ENCODE results near the gene TPPP. TPM values are rescaled to one million over a fixed set of nuclear protein-coding genes. Genes with fewer than 3 reads are reported as not detected.
"Not testable (repeated sequence)": the region's sequence is repeated elsewhere in the genome, so short reads cannot be mapped to it uniquely, and the experiment has no call there.

TPPP gene
- total and polyA plus RNA-seq, 2 experiments from 2014 or later, result not detected

DNA sequence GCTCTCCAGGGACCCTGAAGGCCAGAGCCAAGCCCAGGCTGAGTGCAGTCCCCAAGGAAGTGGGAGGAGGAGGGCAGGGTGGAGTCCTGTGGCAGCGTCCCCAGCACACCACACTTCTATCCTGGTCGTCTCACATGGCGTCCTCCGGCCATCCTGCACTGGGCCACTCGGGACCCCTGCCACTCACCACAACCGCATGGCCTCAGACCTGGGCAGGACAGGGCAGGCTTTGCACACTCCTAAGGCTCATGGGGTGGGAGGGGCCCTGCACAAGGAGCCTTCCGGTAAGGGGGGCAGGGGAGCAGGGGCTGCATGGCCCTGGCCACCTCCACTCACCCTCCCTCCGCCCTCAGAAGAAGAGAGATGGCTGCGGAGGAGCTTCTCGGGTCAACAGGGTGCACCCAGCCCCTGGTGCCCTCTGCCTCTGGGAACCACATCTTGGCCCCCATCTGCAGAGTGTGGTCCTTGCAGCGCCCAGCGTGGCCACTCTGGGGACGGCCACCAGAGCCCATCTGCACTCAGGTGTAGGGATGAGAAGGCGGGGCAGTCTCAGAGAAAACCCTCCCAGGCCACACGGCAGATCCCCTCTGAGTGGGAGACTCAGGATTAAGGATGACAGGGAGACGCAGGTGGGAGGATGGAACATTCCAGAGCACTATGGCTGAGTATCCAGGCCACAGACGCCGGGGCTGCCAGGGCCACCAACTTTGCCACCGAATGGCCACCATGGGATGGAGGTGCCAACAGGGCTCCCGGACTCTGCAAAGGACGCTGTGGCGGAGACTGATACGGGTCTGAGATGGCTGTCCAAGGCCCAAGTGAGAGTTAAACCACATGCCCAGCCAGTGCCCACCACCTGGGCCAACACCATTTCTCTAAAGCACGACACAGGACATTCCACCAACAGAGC is 7.6 kb downstream of the TPPP start:
- H3K79me2 ChIP-seq (ENCODE audit: insufficient read depth), result no peaks in the 10 kb centered on the region
- H4K20me1 ChIP-seq (ENCODE audit: insufficient read depth), result no peaks in the 10 kb centered on the region
- no peak overlapping the region for H3K4me2 ChIP-seq (ENCODE audit: unreplicated experiment)
- no peak overlapping the region for H2AFZ ChIP-seq
- H3K4me3 ChIP-seq, result no peak overlapping the region
- TF ChIP-seq EZH2phosphoT487 (IDR thresholded peaks at IDR 0.05; ENCODE audit: insufficient read depth, low read depth) (no peak), EZH2 (IDR thresholded peaks at IDR 0.05; ENCODE audit: insufficient read depth, poor library complexity, severe bottlenecking) (no peak)
- no peaks in the 10 kb centered on the region for H3K27me3 ChIP-seq (replicated peaks; ENCODE audit: insufficient read depth)
- no peak overlapping the region for H3K9ac ChIP-seq
- H3K9me2 ChIP-seq (ENCODE audit: insufficient read depth), result no peaks in the 10 kb centered on the region
- no peaks in the 10 kb centered on the region for H3K36me3 ChIP-seq (ENCODE audit: low read depth)
- no peaks in the 10 kb centered on the region for H3K4me1 ChIP-seq (ENCODE audit: insufficient read depth)
- in situ Hi-C loops (cut with MboI), result no loop called here
- H3F3A ChIP-seq (ENCODE audit: insufficient read depth), result no peaks in the 10 kb centered on the region
- 73 to 78% methylated on average over 21 to 24 of the region's 24 CpGs for WGBS, 2 experiments (ENCODE audit: low coverage in 1 of 2, low lambda C conversion rate in 2 of 2, missing lambda C conversion rate in 2 of 2)
- no peaks in the 10 kb centered on the region for H3K9me3 ChIP-seq (ENCODE audit: low read depth)
- no peak overlapping the region for H3K27ac ChIP-seq
- DNase-seq, result no peak

DNA sequence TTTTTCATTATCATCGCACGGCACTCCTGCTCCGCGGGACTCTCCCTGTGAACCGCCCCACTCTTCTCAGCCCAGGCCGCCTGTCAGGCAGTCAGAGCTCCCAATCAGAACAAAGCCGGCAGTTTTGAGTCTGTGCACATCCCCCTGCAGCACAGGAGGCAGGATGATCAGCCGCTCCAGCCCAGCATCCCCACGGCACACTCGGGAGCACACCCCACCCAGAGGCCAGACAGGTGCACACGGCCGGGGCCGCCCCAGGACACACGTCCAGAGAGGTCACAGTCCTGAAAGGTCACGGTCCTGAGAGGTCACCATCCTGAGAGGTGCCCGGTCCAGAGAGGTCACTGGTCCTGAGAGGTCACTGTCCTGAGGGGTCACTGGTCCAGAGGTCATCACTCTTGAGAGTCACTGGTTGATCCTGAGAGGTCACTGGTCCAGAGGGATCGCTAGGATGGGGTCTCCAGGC is 8.4 kb downstream of the TPPP start:
- no peaks in the 10 kb centered on the region for H4K20me1 ChIP-seq (ENCODE audit: insufficient read depth)
- DNase-seq, result no peak
- WGBS, 2 experiments (ENCODE audit: low coverage in 1 of 2, low lambda C conversion rate in 2 of 2, missing lambda C conversion rate in 2 of 2), result 69 to 76% methylated on average over 17 of the region's 17 CpGs
- no peaks in the 10 kb centered on the region for H3K4me1 ChIP-seq (ENCODE audit: insufficient read depth)
- TF ChIP-seq EZH2phosphoT487 (IDR thresholded peaks at IDR 0.05; ENCODE audit: insufficient read depth, low read depth), result no peak
- no peak for TF ChIP-seq EZH2 (IDR thresholded peaks at IDR 0.05; ENCODE audit: insufficient read depth, poor library complexity, severe bottlenecking)
- H3K4me3 ChIP-seq, result no peak overlapping the region
- no peaks in the 10 kb centered on the region for H3K9me3 ChIP-seq (ENCODE audit: low read depth)
- H2AFZ ChIP-seq, result no peak overlapping the region
- no peaks in the 10 kb centered on the region for H3K9me2 ChIP-seq (ENCODE audit: insufficient read depth)
- H3K27me3 ChIP-seq (replicated peaks; ENCODE audit: insufficient read depth), result no peaks in the 10 kb centered on the region
- H3K4me2 ChIP-seq (ENCODE audit: unreplicated experiment), result no peak overlapping the region
- H3K79me2 ChIP-seq (ENCODE audit: insufficient read depth), result no peaks in the 10 kb centered on the region
- H3K27ac ChIP-seq, result no peak overlapping the region
- no peak overlapping the region for H3K9ac ChIP-seq
- no peaks in the 10 kb centered on the region for H3F3A ChIP-seq (ENCODE audit: insufficient read depth)
- in situ Hi-C loops (cut with MboI), result no loop called here
- no peaks in the 10 kb centered on the region for H3K36me3 ChIP-seq (ENCODE audit: low read depth)

DNA sequence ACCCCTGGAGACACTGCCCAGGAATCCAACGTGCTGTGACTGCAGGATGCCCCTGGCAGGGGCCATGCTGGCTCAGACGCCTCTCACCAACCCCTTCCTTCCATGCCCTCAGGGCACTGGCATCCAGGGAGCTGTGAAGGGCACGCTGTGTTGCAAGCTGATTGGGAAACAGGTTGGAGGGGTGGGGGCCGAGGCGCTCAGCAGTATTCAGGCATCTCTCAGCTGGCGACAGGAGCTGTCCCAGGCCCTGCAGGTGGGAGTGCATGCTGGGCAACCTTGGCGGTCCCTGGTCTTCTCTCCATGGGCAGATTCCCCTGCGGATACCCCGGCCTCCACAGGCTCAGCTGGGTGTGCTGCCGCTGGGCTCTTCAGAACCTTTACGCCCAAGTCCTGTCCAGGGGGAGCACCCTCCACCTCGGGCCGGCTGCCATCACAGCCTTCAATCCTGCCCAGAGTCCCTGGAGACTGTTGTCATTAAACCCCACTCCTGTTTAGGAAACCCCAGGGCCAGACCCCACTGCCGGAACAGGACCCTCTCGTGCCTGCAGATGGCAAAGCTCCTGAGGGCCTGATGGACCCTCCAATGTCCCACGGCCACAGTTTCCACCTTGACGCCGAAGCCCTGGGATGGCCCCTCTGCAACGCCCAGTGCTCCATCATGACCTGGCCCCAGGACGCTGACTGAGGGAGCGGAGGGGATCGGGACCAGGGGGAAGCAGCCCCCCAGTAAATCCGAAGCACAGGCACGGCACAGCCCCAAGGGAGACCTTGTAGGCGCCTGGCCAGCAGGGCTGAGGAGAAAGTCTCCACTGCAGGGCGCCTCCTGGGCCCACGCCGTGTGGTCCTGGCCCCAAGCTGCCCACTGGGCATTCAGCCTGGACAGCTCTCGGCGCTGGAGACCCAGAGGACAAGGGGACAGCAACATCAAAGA is 9.3 kb downstream of the TPPP start:
- H3K79me2 ChIP-seq (ENCODE audit: insufficient read depth), result no peaks in the 10 kb centered on the region
- no peaks in the 10 kb centered on the region for H3K27me3 ChIP-seq (replicated peaks; ENCODE audit: insufficient read depth)
- H3K4me2 ChIP-seq (ENCODE audit: unreplicated experiment), result no peak overlapping the region
- no peaks in the 10 kb centered on the region for H3K9me2 ChIP-seq (ENCODE audit: insufficient read depth)
- no peak overlapping the region for H2AFZ ChIP-seq
- no peak overlapping the region for H3K4me3 ChIP-seq
- no peaks in the 10 kb centered on the region for H3K9me3 ChIP-seq (ENCODE audit: low read depth)
- TF ChIP-seq EZH2phosphoT487 (IDR thresholded peaks at IDR 0.05; ENCODE audit: insufficient read depth, low read depth) (no peak), EZH2 (IDR thresholded peaks at IDR 0.05; ENCODE audit: insufficient read depth, poor library complexity, severe bottlenecking) (no peak)
- DNase-seq, result no peak
- no peaks in the 10 kb centered on the region for H3K4me1 ChIP-seq (ENCODE audit: insufficient read depth)
- H3K36me3 ChIP-seq (ENCODE audit: low read depth), result no peaks in the 10 kb centered on the region
- 70 to 73% methylated on average over 27 to 30 of the region's 30 CpGs for WGBS, 2 experiments (ENCODE audit: low coverage in 1 of 2, low lambda C conversion rate in 2 of 2, missing lambda C conversion rate in 2 of 2)
- no peaks in the 10 kb centered on the region for H3F3A ChIP-seq (ENCODE audit: insufficient read depth)
- H3K9ac ChIP-seq, result no peak overlapping the region
- in situ Hi-C loops (cut with MboI), result no loop called here
- H3K27ac ChIP-seq, result no peak overlapping the region
- H4K20me1 ChIP-seq (ENCODE audit: insufficient read depth), result no peaks in the 10 kb centered on the region

DNA sequence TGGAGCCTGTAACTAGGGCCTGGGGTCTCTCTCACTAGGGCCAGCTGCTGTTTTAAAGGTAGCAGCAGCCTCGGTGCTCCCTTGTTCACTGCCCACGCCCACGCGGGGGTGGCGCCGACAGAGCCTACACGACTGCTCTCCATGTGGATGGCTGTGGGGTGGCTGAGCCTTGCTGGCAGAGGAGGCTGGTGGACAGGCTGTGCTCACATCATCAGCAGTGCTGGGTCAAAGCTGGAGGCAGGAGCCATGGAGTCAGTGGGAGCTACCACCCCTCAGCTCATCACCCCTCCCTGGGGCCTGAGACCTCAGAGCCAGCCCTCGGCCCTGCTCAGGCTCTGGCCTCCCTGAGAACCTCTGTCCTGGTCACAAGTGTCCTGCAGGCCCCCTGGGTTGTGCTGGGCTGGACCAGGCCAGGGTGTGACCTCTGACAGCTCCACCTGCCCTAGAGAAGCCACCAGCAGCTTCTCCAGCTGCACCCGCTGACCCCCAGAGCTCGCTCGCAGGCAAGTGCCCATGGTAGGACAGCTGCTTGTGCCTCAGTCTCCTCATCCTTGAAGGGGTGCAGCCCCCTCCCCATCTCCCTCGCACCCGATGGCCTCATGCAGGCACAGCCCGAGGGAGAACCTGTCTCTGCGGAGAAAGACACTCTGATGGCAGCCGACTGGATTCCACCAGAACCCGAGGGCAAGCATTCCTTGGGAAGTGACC is 10.3 kb downstream of the TPPP start:
- H3K27me3 ChIP-seq (replicated peaks; ENCODE audit: insufficient read depth); H3K4me2 ChIP-seq (ENCODE audit: unreplicated experiment); H3K9me3 ChIP-seq (ENCODE audit: low read depth); H3K9ac ChIP-seq; DNase-seq; in situ Hi-C loops (cut with MboI); H3K79me2 ChIP-seq (ENCODE audit: insufficient read depth); H3F3A ChIP-seq (ENCODE audit: insufficient read depth); H3K4me3 ChIP-seq; H3K27ac ChIP-seq; H4K20me1 ChIP-seq (ENCODE audit: insufficient read depth); H3K9me2 ChIP-seq (ENCODE audit: insufficient read depth); H3K4me1 ChIP-seq (ENCODE audit: insufficient read depth); H3K36me3 ChIP-seq (ENCODE audit: low read depth); H2AFZ ChIP-seq: not testable (repeated sequence)
- WGBS, 2 experiments (ENCODE audit: low coverage in 1 of 2, low lambda C conversion rate in 2 of 2, missing lambda C conversion rate in 2 of 2), result 68 to 74% methylated on average over 14 to 17 of the region's 17 CpGs

DNA sequence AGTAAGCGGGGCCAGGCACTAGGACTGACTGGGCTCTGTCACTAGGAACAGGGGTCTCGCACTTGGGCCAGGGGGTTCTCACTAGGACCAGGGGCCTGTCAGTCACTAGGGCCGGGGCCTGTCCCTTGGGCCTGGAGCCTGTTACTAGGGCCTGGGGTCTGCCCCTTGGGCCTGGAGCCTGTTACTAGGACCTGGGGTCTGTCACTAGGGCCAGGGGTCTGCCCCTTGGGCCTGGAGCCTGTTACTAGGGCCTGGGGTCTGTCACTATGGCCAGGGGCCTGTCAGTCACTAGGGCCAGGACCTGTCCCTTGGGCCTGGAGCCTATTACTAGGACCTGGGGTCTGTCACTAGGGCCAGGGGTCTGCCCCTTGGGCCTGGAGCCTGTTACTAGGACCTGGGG is 10.9 kb downstream of the TPPP start:
- H3K9me2 ChIP-seq (ENCODE audit: insufficient read depth); H3K79me2 ChIP-seq (ENCODE audit: insufficient read depth); H3K4me3 ChIP-seq; H3K9me3 ChIP-seq (ENCODE audit: low read depth); DNase-seq; H3K27me3 ChIP-seq (replicated peaks; ENCODE audit: insufficient read depth); H3K9ac ChIP-seq; H3K4me1 ChIP-seq (ENCODE audit: insufficient read depth); H3K27ac ChIP-seq; in situ Hi-C loops (cut with MboI); H3K36me3 ChIP-seq (ENCODE audit: low read depth); H2AFZ ChIP-seq; H3K4me2 ChIP-seq (ENCODE audit: unreplicated experiment); H4K20me1 ChIP-seq (ENCODE audit: insufficient read depth); H3F3A ChIP-seq (ENCODE audit: insufficient read depth): not testable (repeated sequence)
- 100% methylated on average over 1 of the region's 3 CpGs; no CpG with 5 or more reads in 1 of the 2 experiments for WGBS, 2 experiments (ENCODE audit: low coverage in 1 of 2, low lambda C conversion rate in 2 of 2, missing lambda C conversion rate in 2 of 2)

DNA sequence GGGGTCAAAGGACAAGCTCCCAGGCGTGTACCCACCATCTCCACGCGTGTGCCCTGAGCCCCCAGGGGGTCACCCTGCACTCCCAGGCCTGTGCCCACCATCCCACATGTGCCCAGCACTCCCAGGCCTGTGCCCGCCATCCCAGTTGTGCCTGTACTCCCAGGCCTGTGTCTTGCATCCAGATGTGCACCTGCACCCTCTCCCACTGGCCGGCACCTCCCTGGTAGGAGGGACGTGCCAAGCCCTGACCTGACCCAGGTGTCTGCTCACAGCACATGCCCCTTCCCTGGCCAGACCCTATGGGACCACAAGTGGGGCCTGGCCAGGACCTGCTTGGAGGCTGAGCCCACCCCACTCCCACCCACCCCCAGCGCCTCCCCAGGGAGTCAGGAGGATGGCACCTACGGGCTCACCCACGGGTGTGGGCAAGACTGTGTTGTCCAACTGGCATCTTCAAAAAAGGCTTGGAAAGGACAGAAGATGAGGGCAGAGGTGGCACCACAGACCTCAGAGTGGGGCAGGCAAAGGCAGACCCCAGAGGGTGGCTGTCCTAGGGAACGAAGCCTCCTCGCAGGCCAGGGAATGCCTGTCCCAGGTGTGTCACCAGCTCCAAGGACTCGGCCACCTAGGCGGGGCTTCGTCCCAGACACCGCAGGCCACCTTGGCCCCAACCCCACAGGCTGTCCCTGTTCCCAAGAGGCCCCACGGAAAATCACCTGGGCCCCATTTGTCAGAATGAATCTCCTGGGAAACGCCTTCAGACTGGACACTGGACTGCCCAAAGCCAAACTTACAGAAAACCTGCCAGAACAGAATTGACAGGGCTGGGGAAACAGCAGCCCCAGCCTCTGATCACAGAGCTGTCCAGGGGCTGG is 11.6 kb downstream of the TPPP start:
- H3K4me1 ChIP-seq (ENCODE audit: insufficient read depth); in situ Hi-C loops (cut with MboI); H2AFZ ChIP-seq; H3K27me3 ChIP-seq (replicated peaks; ENCODE audit: insufficient read depth); H3F3A ChIP-seq (ENCODE audit: insufficient read depth); H3K9me2 ChIP-seq (ENCODE audit: insufficient read depth); H3K9ac ChIP-seq; H3K4me3 ChIP-seq; H4K20me1 ChIP-seq (ENCODE audit: insufficient read depth); DNase-seq; H3K79me2 ChIP-seq (ENCODE audit: insufficient read depth); H3K36me3 ChIP-seq (ENCODE audit: low read depth); H3K9me3 ChIP-seq (ENCODE audit: low read depth); H3K4me2 ChIP-seq (ENCODE audit: unreplicated experiment); H3K27ac ChIP-seq: not testable (repeated sequence)
- 77 to 81% methylated on average over 15 to 17 of the region's 17 CpGs for WGBS, 2 experiments (ENCODE audit: low coverage in 1 of 2, low lambda C conversion rate in 2 of 2, missing lambda C conversion rate in 2 of 2)

Data from GM23248 (cell line).